Stimulated activated memory B cell treated with anti-CD40 and anti-IgM and Interleukin-4, amounts not matched to agents 10 μg/mL and 1 μg/mL and 100 μg/mL, for 72 hours (primary cell): ENCODE measurements around the gene KLK15.
A peak's percentile ranks its signal among the peaks of the same experiment; 100 is the strongest.
"Not testable (repeated sequence)": the region's sequence is repeated elsewhere in the genome, so short reads cannot be mapped to it uniquely, and the experiment has no call there.

ENCODE experiments used
- ATAC-seq: fragments of 150-1000 bp; cut with Tn5 transposase; 2 replicates; pipeline ENCODE4 v1.10.0; 2021
- H3K27ac Mint-ChIP-seq: one replicate; pipeline ENCODE4 v1.8.0; 2022; ENCODE audit warnings: mild to moderate bottlenecking, mixed read lengths
- H3K27me3 Mint-ChIP-seq: one replicate; pipeline ENCODE4 v1.8.0; 2022; ENCODE audit warnings: mixed read lengths
- H3K36me3 Mint-ChIP-seq: one replicate; pipeline ENCODE4 v1.8.0; 2022; ENCODE audit warnings: mixed read lengths
- H3K4me1 Mint-ChIP-seq: one replicate; pipeline ENCODE4 v1.8.0; 2022; ENCODE audit warnings: mixed read lengths
- H3K4me3 Mint-ChIP-seq: one replicate; pipeline ENCODE4 v1.8.0; 2022; ENCODE audit warnings: mild to moderate bottlenecking, moderate library complexity, mixed read lengths
- H3K9me3 Mint-ChIP-seq: one replicate; pipeline ENCODE4 v1.8.0; 2022; ENCODE audit warnings: mixed read lengths

The KLK15 gene

DNA sequence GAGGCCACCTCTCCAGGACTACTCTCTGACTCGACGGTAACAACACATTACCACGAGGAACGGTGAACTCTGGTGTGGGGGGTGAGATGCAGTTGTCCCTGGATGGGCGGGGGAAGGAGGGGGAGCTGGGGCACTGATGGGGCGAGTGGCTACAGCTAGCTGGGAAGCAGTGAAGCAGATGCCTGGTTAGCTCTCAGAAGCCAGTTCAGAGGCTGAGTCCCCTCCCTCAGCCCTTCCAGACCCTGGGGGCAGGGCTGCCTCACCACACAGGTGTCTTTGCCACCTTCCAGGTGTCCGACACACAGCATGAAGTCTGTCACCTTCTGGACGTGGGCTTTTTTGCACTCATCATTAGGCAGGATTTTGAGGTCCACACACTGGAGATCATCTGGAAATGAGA is 13.7 kb downstream of the KLK15 start:
- ATAC-seq: no peak
- H3K36me3 Mint-ChIP-seq: no peaks in the 10 kb centered on the region
- H3K27me3 Mint-ChIP-seq: peaks cover 23% of the 10 kb centered on the region
- peaks cover 80% of the 10 kb centered on the region for H3K4me1 Mint-ChIP-seq
- no peaks in the 10 kb centered on the region for H3K9me3 Mint-ChIP-seq
- H3K4me3 Mint-ChIP-seq: peak overlapping the region; percentile 71
- peak overlapping the region; percentile 75 for H3K27ac Mint-ChIP-seq

DNA sequence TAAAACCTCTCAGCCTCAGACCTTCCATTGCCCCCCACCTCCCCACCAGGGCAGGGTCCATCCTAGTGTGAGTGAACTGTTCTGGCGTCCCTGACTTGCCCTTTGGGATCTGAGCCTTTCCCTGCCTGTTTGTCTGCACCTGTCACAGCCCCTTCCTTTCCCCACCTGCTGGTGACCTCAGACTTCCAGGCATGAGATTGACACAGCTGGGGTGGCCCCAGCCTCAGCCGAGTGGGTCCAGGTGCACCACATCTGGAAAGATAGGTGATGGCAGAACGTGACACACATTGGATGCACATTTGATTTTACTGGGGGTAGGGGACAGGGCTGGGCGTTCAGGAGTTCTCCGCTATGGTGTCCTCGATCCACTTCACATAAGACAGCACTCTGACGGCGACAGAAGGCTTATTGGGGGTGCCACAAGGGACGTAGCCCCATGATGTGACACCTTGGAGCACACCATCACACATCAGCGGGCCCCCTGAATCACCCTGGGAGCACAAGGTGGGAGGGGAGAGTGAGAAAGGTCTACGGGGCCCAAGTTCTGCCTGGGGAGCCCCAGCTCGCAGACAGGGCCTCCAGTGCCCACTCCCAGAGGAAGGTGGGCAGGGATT is 14.4 kb downstream of the KLK15 start:
- Mint-ChIP-seq H3K27me3 (peaks cover 23% of the 10 kb centered on the region), H3K4me1 (peaks cover 79% of the 10 kb centered on the region)

DNA sequence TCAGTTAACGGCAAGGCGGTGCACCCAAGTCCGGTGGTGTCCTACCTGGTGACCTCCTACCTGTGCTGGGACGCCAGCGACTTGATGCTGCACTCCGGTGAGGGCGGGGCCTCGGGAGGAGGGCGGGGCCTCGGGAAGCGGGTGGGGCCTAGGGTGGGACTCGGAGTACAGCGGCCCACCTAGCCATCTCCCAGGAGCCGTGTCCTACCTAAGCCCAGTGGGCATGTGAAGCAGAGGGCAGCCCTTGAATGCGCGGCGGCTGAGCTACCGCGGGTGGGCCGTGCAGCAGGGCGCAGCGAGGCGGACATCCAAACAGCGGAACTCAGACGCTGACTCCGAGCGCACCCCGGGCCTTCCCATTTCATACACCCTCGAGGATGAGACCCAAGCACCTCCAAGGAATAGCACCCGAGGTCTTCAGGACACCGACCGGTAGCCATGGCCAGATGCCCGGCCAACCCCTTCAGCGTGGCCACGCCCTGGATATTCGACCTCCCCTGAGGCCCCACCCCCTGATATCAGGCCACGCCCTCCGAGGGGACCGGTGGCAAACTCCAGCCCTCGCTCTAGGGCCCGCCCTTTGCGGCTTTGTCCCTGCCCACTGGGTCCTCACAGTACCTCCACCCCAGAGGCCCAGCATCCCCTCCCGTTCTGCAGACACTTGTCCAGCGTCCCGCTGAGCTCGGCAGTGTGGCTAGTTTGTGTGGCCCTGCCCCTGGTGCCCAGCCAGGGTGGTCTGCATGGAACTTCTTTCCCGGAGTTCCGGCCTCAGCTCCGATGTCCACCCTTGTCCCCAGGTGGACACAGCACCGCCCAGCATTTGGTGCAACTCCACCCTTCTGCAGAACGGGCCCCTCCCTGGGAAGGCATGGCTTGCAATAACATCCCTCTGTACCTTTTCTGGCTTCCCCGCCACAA is 15.2 kb downstream of the KLK15 start:
- peak overlapping the region; percentile 75 for H3K27ac Mint-ChIP-seq
- H3K36me3 Mint-ChIP-seq: no peaks in the 10 kb centered on the region
- peaks cover 71% of the 10 kb centered on the region for H3K4me1 Mint-ChIP-seq
- H3K9me3 Mint-ChIP-seq: no peaks in the 10 kb centered on the region
- peak; percentile 75 for ATAC-seq
- peak overlapping the region; percentile 71 for H3K4me3 Mint-ChIP-seq
- H3K27me3 Mint-ChIP-seq: peaks cover 23% of the 10 kb centered on the region

More for the DNA sequence above, 14.4 kb downstream of the KLK15 start:
- ATAC-seq: no peak
- Mint-ChIP-seq H3K4me3 (peak overlapping the region; percentile 71), H3K9me3 (no peaks in the 10 kb centered on the region), H3K27ac (peak overlapping the region; percentile 75), H3K36me3 (no peaks in the 10 kb centered on the region)

DNA sequence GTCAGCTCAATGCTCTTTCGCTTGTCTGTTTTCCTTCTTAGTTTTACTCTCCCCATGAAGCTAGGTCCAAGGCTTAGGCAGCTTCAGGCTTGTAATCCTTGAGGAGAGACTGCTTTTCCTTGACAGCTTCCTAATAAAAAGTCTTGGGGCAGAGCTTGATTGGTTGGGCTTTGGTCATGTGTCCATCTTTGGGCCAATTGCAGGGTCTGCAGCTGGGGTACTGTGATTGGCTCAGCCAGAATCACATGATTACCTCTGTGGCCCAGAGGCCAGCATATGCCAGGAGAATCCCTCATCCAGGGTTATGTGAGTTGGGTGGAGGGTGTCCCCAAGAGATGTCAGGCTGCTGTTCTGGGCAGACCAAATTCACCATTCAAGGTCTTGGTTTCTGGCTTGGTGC is 17.9 kb downstream of the KLK15 start:
- H3K36me3 Mint-ChIP-seq: no peaks in the 10 kb centered on the region
- peaks cover 2% of the 10 kb centered on the region for H3K9me3 Mint-ChIP-seq
- no peak overlapping the region for H3K27ac Mint-ChIP-seq
- no peak overlapping the region for H3K4me3 Mint-ChIP-seq
- peaks cover 5% of the 10 kb centered on the region for H3K27me3 Mint-ChIP-seq
- peaks cover 43% of the 10 kb centered on the region for H3K4me1 Mint-ChIP-seq
- ATAC-seq: no peak

DNA sequence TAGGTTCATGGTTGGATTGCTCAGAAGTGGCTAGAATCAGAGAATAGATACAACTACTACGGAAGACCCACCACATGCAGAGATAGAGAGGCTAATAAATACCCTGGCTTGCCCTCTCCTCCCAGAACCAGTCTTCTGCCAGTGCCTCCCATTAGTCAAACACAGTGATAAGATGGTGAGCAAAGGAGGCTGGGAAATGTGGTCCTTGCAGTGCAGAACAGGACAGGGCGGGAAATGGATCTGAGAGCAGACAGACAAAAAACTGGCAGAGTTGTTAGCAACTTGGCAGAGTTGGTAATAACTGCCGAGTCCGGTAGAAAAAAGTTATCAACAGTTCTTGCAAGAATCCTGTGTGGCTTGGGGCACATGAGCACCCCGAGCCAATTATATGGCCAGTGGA is 18.5 kb downstream of the KLK15 start:
- Mint-ChIP-seq H3K9me3 (peaks cover 5% of the 10 kb centered on the region), H3K27ac (no peak overlapping the region), H3K27me3 (peaks cover 9% of the 10 kb centered on the region), H3K4me1 (peaks cover 38% of the 10 kb centered on the region), H3K36me3 (no peaks in the 10 kb centered on the region), H3K4me3 (no peak overlapping the region)
- no peak for ATAC-seq

DNA sequence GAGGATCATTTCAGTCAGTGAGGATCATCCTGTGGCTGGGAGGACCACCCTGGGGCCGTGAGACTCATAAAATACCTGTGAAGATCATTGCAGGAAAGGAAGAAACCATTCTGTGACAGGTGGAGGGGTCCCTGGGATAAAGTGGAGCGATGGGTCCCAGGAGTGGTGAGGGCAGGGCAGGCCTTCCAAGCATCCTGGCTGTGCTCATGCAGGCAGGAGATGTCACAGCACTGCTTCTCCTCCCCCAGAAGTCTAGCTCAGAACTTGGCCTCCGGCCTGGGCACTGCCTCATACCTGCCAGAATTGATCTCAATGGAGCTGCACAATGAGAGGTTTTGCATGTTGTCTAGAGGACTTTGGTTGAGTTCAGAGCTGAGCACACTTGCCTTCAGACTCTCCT is 20.9 kb downstream of the KLK15 start:
- H3K9me3 Mint-ChIP-seq: peaks cover 8% of the 10 kb centered on the region
- ATAC-seq: no peak
- no peak overlapping the region for H3K27ac Mint-ChIP-seq
- H3K27me3 Mint-ChIP-seq: peaks cover 9% of the 10 kb centered on the region
- H3K4me3 Mint-ChIP-seq: no peak overlapping the region
- no peaks in the 10 kb centered on the region for H3K36me3 Mint-ChIP-seq
- peaks cover 15% of the 10 kb centered on the region for H3K4me1 Mint-ChIP-seq

DNA sequence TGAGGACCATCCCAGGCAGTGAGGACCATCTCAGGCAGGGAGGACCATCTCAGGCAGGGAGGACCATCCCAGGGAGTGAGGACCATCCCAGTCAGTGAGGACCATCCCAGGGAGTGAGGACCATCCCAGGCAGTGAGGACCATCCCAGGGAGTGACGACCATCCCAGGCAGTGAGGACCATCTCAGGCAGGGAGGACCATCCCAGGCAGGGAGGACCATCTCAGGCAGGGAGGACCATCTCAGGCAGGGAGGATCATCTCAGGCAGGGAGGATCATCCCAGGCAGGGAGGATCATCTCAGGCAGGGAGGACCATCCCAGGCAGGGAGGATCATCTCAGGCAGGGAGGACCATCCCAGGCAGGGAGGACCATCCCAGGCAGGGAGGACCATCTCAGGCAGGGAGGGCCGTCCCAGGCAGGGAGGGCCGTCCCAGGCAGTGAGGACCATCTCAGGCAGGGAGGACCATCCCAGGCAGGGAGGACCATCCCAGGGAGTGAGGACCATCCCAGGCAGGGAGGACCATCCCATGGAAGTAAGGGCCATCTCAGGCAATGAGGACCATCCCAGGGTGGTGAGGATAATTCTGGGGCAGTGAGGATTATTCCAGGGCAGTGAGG is 21.6 kb downstream of the KLK15 start:
- not testable (repeated sequence) for ATAC-seq, H3K27ac Mint-ChIP-seq

DNA sequence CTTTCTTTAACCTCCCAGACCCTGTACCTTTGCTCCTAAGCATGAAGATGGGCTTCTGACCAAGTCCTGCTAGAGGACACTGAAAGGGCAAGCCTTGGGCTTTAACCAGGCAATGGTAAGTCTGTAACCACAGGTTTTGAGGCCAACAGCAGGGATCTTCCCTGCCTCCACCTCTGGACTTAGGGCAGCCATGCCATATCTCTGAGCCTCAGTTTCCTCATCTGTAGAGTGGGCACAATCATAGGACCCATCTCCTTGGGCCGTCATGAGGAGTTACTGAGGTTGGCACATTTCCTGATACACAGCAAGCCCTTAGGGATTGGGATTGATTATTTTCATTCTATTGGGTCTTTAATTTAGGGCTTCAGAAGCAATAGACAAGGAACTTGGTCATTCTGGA is 24.5 kb downstream of the KLK15 start:
- Mint-ChIP-seq H3K27ac (no peak overlapping the region), H3K9me3 (peaks cover 8% of the 10 kb centered on the region), H3K4me3 (no peak overlapping the region), H3K4me1 (peaks cover 21% of the 10 kb centered on the region), H3K36me3 (no peaks in the 10 kb centered on the region), H3K27me3 (peaks cover 9% of the 10 kb centered on the region)
- ATAC-seq: no peak

More for the DNA sequence above, 21.6 kb downstream of the KLK15 start:
- not testable (repeated sequence) for H3K4me3 Mint-ChIP-seq, H3K27me3 Mint-ChIP-seq, H3K4me1 Mint-ChIP-seq, H3K9me3 Mint-ChIP-seq, H3K36me3 Mint-ChIP-seq

DNA sequence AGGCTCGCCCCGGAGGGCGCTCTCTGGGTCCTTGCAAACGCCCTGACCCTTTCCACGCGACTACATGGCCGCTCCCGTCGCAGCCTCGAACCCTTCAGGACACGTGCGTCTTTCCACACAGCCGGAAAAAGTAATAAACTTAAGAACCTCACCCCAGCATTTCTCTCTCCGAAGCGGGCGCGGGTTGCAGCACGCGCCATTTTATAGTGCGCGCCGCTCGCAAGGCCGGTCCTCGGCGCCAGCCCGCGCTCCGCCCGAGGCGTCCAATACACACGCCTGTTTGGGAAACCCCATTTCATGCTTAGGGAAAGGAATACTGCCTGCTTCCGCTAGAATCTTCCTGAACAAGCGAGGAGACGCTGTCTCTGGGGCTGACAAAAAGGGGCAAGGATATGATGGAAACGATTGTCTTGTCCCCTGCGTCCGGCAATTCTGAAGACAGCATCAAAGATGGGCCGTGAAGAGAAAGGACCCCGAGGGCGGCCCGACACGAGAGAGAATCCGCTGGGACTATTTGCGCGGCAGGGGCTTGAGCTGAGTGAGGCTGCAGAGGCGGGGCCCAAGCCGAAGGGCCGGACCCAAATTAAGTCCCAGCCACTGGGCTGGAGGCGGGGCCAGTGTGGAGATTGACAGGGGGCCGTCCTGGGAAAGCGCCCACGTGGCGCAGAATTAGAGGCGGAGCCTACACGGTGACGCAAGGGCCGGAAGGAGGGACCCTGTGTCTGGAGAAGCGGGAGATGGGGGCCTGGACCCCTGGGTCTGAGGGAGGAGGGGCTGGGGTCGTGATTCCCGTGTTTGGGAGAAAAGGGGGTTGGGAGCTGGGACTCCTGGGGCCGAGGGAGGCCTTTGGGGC is 28.7 kb downstream of the KLK15 start:
- Mint-ChIP-seq H3K4me1 (peaks cover 55% of the 10 kb centered on the region), H3K27me3 (no peaks in the 10 kb centered on the region), H3K27ac (peak overlapping the region; percentile 99), H3K36me3 (peaks cover 15% of the 10 kb centered on the region), H3K4me3 (peak overlapping the region; percentile 94), H3K9me3 (no peaks in the 10 kb centered on the region)
- ATAC-seq: peak; percentile 99

DNA sequence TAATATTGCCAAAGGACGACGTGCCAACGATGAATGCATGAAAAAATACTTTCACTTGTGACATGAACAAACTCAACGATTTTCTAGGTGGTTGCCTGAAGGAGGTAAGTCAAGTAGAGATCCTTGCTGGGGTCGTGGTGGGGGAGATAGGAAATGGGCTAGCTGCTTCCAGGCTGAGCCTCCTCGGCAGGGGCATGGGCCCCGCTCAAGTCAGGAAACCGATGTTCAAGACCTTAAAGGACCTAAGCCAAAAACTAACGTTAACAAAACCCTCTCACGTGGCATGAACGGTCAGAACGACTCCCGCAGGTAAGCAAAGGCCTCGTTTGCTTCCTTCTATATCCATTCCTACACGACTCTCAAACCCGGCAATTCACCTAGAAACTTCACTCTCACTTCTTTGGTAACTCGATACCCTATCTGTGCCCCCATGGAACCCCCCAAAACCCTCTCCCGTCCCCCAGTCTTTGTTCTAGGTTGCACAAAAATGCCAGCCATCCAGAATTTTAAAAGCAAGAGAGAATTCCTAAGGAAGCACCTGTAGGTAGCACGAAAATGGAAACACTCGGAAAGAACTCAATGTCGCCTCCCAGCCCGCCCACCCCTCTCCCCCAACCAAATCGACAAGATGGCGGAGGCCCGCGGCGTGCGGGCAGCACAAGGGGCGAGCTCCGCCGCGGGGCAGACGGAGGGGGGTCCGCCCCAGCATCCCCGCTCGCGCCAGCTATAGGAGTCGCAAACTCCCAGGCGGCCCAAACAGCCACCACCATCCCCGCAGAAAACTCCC is 29.5 kb downstream of the KLK15 start:
- H3K4me1 Mint-ChIP-seq: peaks cover 55% of the 10 kb centered on the region
- H3K36me3 Mint-ChIP-seq: peaks cover 18% of the 10 kb centered on the region
- peak overlapping the region; percentile 94 for H3K4me3 Mint-ChIP-seq
- no peaks in the 10 kb centered on the region for H3K9me3 Mint-ChIP-seq
- peak; percentile 1 for ATAC-seq
- H3K27ac Mint-ChIP-seq: peak overlapping the region; percentile 99
- H3K27me3 Mint-ChIP-seq: no peaks in the 10 kb centered on the region

DNA sequence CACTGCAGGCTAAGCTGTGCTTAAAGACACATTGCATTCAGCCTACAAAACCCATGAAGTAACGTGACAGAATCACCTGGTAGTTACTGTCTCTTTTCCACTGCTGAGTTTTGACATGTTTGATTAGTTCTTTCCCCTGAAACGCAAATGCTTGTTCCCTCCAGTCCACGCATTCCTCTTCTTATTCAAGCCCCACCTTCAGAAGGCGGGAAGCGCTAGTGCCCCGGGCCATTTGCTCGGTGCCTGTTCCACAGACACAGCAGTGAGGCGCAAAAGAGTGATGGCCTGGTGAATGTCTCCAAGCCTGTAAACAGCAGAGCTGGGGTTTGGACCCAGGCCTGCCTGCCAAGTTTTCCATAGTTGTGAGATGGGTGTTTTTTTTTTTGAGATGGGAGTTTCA is 32.3 kb downstream of the KLK15 start:
- H3K4me1 Mint-ChIP-seq: peaks cover 52% of the 10 kb centered on the region
- no peaks in the 10 kb centered on the region for H3K27me3 Mint-ChIP-seq
- H3K4me3 Mint-ChIP-seq: no peak overlapping the region

DNA sequence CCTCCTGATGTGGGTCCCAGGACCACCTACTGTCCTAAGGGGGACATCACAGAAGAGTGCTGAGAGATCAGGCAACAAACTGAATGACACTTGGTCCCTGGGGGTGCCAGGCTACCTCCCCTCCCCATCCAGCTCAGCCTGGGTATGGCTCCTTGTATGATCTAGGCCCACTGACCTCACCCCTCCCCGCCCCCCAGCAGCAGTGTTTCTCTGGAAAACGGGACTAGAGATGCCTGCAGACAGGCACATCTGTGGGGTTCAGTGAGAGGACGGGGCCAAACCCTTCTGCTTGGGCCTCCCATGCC is 33.9 kb downstream of the KLK15 start:
- ATAC-seq: no peak
- H3K9me3 Mint-ChIP-seq: no peaks in the 10 kb centered on the region
- H3K4me3 Mint-ChIP-seq: no peak overlapping the region
- no peak overlapping the region for H3K27ac Mint-ChIP-seq
- H3K4me1 Mint-ChIP-seq: peaks cover 40% of the 10 kb centered on the region
- no peaks in the 10 kb centered on the region for H3K27me3 Mint-ChIP-seq
- H3K36me3 Mint-ChIP-seq: peaks cover 35% of the 10 kb centered on the region

More for the DNA sequence above, 32.3 kb downstream of the KLK15 start:
- H3K27ac Mint-ChIP-seq: no peak overlapping the region
- no peaks in the 10 kb centered on the region for H3K9me3 Mint-ChIP-seq
- H3K36me3 Mint-ChIP-seq: peaks cover 35% of the 10 kb centered on the region
- no peak for ATAC-seq

DNA sequence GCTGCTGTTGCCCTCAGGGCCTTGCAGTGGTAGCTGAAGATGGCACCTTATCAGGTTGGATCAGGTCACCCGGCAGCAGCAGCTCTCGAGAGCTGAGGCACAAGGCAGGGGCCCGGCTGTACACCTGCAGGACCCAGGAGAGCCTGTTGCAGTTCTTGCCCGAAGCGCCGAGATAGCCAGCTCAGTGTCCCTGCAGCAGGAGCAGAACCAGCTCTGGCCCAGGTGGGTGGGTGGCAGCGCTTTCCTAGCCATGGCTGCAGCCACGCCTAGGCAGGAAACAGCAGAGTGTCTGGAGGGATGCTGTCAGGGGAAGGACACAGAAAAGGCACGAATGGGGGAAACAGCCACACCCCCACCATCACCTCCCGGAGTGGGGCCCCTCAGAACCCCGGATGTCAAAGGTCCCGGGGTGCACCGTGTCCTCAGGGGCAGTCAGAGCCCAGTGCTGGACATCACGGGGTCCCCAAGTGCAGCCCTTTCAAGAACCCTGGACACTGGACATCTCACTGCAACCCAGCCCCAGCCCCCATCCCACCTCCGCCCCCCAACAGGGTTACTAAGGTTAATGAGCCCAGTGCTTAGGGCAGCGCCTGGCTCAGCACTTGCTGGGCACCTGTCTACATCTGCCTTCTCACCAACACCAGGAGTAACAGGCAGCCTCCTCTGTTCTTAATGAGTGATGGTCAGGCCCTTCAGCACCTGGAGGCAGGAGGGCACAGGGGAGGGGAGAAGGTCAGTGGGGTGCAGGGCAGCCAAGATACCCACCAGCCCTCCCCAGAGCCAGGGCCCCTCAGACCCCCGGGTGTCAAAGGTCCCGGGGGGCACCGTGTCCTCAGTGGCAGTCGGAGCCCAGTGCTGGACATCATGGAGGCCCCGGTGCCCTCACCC is 34.5 kb downstream of the KLK15 start:
- H3K4me3 Mint-ChIP-seq: no peak overlapping the region
- H3K36me3 Mint-ChIP-seq: peaks cover 35% of the 10 kb centered on the region
- no peak for ATAC-seq
- H3K27me3 Mint-ChIP-seq: no peaks in the 10 kb centered on the region
- H3K9me3 Mint-ChIP-seq: no peaks in the 10 kb centered on the region
- H3K4me1 Mint-ChIP-seq: peaks cover 43% of the 10 kb centered on the region
- H3K27ac Mint-ChIP-seq: no peak overlapping the region
